Measurements from ENCODE around the gene FAIM2. TPM values are rescaled to one million over a fixed set of nuclear protein-coding genes. Genes with fewer than 3 reads are reported as not detected.

Gene FAIM2
- total and polyA plus RNA-seq, 9 of the 15 experiments (the other 6 are each of a cell fraction or from before 2014, with no cell fraction given), result 0.01 to 0.10 TPM; not detected in 7

DNA sequence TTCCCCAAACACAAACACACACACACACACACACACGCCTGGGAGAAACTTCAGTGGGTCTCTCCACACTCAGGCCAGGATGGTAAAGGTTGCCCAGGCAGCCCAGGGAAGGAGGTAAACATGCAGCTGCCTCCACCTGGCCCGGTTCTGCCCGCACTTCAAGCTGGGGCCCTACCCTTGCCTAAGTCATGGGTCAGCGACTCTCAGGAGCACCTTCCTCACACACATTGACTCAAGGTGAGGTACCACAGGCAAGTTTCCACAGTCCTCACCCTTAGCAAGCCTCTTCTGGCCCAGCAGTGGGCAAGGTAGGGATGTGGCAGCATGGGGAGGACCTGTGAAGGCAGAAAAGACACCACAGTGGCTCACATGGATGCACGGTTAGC is 14.1 kb upstream of the FAIM2 start:
- POLR2A ChIA-PET, result interaction anchor here (0.6 to 1.0 kb wide), 3 partner anchors 10 to 92 kb away, joined by 3 to 4 read pairs (median 3); no protein-coding TSS in a partner anchor
- no peaks in the 10 kb centered on the region for H3K9me1 ChIP-seq (ENCODE audit: control insufficient read depth, insufficient read depth, low read length)
- no peak overlapping the region for H3K4me2 ChIP-seq (ENCODE audit: insufficient read depth, low read length)
- H3K27me3 ChIP-seq (ENCODE audit: control insufficient read depth in 2 of 2, insufficient read depth in 2 of 2, low read length in 2 of 2), result peaks cover 5 to 29% of the 10 kb centered on the region in 2 experiments
- 11% methylated on average over 5 of the region's 5 CpGs for WGBS (ENCODE audit: insufficient coverage, low coverage, missing lambda C conversion rate)
- FAIRE-seq (no peak), ATAC-seq (no peak), DNase-seq (ENCODE audit: extremely low read depth in 1 of 4, low spot score in 3 of 4) (no peak)
- CTCF ChIA-PET (ENCODE audit: low intra/inter-chr PET ratio), result no interaction called here
- H2AFZ ChIP-seq (ENCODE audit: low read depth, low read length), result no peak overlapping the region
- in situ Hi-C loops (cut with MboI), result no loop called here
- H3K36me3 ChIP-seq (ENCODE audit: control insufficient read depth, insufficient read depth, low read length), result no peaks in the 10 kb centered on the region
- no peaks in the 10 kb centered on the region for H3K79me2 ChIP-seq (ENCODE audit: control insufficient read depth, insufficient read depth, low read length)
- H3K27ac ChIP-seq (ENCODE audit: extremely low read depth, low read depth, low read length), result no peak overlapping the region
- no peak overlapping the region for H3K4me3 ChIP-seq
- no peaks in the 10 kb centered on the region for H4K20me1 ChIP-seq (replicated peaks; ENCODE audit: control insufficient read depth, insufficient read depth, low read length)
- H3K9me3 ChIP-seq (replicated peaks; ENCODE audit: control insufficient read depth, insufficient read depth, low read depth, low read length), result no peaks in the 10 kb centered on the region
- intact Hi-C loops (cut with micrococcal nuclease), result no loop called here
- H3K9ac ChIP-seq (ENCODE audit: insufficient read depth in 1 of 2, low read depth in 2 of 2, low read length in 2 of 2), result no peak overlapping the region
- peaks cover 7% of the 10 kb centered on the region in 2 experiments; a peak in 4 of 5 replicates for H3K4me1 ChIP-seq (replicated peaks in 1 of 2; ENCODE audit: control insufficient read depth in 2 of 2, insufficient read depth in 2 of 2, low read length in 2 of 2)
- no TSS peak for BruUV-seq (replicated peaks)
- TF ChIP-seq, protein P1, sequence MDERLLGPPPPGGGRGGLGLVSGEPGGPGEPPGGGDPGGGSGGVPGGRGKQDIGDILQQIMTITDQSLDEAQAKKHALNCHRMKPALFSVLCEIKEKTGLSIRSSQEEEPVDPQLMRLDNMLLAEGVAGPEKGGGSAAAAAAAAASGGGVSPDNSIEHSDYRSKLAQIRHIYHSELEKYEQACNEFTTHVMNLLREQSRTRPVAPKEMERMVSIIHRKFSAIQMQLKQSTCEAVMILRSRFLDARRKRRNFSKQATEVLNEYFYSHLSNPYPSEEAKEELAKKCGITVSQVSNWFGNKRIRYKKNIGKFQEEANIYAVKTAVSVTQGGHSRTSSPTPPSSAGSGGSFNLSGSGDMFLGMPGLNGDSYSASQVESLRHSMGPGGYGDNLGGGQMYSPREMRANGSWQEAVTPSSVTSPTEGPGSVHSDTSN (CRISPR knock-in tag; IDR thresholded peaks at IDR 0.05; ENCODE audit: low read depth), result no peak
- TF ChIP-seq, protein P1 (tag; conservative IDR thresholded peaks at IDR 0.05; ENCODE audit: low read depth), result no peak
- TF ChIP-seq KLF10 (CRISPR knock-in tag; IDR thresholded peaks at IDR 0.05) (no peak), ZNF586 (CRISPR knock-in tag; conservative IDR thresholded peaks at IDR 0.05) (no peak)
- TF ChIP-seq, protein P2, sequence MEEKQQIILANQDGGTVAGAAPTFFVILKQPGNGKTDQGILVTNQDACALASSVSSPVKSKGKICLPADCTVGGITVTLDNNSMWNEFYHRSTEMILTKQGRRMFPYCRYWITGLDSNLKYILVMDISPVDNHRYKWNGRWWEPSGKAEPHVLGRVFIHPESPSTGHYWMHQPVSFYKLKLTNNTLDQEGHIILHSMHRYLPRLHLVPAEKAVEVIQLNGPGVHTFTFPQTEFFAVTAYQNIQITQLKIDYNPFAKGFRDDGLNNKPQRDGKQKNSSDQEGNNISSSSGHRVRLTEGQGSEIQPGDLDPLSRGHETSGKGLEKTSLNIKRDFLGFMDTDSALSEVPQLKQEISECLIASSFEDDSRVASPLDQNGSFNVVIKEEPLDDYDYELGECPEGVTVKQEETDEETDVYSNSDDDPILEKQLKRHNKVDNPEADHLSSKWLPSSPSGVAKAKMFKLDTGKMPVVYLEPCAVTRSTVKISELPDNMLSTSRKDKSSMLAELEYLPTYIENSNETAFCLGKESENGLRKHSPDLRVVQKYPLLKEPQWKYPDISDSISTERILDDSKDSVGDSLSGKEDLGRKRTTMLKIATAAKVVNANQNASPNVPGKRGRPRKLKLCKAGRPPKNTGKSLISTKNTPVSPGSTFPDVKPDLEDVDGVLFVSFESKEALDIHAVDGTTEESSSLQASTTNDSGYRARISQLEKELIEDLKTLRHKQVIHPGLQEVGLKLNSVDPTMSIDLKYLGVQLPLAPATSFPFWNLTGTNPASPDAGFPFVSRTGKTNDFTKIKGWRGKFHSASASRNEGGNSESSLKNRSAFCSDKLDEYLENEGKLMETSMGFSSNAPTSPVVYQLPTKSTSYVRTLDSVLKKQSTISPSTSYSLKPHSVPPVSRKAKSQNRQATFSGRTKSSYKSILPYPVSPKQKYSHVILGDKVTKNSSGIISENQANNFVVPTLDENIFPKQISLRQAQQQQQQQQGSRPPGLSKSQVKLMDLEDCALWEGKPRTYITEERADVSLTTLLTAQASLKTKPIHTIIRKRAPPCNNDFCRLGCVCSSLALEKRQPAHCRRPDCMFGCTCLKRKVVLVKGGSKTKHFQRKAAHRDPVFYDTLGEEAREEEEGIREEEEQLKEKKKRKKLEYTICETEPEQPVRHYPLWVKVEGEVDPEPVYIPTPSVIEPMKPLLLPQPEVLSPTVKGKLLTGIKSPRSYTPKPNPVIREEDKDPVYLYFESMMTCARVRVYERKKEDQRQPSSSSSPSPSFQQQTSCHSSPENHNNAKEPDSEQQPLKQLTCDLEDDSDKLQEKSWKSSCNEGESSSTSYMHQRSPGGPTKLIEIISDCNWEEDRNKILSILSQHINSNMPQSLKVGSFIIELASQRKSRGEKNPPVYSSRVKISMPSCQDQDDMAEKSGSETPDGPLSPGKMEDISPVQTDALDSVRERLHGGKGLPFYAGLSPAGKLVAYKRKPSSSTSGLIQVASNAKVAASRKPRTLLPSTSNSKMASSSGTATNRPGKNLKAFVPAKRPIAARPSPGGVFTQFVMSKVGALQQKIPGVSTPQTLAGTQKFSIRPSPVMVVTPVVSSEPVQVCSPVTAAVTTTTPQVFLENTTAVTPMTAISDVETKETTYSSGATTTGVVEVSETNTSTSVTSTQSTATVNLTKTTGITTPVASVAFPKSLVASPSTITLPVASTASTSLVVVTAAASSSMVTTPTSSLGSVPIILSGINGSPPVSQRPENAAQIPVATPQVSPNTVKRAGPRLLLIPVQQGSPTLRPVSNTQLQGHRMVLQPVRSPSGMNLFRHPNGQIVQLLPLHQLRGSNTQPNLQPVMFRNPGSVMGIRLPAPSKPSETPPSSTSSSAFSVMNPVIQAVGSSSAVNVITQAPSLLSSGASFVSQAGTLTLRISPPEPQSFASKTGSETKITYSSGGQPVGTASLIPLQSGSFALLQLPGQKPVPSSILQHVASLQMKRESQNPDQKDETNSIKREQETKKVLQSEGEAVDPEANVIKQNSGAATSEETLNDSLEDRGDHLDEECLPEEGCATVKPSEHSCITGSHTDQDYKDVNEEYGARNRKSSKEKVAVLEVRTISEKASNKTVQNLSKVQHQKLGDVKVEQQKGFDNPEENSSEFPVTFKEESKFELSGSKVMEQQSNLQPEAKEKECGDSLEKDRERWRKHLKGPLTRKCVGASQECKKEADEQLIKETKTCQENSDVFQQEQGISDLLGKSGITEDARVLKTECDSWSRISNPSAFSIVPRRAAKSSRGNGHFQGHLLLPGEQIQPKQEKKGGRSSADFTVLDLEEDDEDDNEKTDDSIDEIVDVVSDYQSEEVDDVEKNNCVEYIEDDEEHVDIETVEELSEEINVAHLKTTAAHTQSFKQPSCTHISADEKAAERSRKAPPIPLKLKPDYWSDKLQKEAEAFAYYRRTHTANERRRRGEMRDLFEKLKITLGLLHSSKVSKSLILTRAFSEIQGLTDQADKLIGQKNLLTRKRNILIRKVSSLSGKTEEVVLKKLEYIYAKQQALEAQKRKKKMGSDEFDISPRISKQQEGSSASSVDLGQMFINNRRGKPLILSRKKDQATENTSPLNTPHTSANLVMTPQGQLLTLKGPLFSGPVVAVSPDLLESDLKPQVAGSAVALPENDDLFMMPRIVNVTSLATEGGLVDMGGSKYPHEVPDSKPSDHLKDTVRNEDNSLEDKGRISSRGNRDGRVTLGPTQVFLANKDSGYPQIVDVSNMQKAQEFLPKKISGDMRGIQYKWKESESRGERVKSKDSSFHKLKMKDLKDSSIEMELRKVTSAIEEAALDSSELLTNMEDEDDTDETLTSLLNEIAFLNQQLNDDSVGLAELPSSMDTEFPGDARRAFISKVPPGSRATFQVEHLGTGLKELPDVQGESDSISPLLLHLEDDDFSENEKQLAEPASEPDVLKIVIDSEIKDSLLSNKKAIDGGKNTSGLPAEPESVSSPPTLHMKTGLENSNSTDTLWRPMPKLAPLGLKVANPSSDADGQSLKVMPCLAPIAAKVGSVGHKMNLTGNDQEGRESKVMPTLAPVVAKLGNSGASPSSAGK (IDR thresholded peaks at IDR 0.05), result no peak
- TF ChIP-seq, protein P3, sequence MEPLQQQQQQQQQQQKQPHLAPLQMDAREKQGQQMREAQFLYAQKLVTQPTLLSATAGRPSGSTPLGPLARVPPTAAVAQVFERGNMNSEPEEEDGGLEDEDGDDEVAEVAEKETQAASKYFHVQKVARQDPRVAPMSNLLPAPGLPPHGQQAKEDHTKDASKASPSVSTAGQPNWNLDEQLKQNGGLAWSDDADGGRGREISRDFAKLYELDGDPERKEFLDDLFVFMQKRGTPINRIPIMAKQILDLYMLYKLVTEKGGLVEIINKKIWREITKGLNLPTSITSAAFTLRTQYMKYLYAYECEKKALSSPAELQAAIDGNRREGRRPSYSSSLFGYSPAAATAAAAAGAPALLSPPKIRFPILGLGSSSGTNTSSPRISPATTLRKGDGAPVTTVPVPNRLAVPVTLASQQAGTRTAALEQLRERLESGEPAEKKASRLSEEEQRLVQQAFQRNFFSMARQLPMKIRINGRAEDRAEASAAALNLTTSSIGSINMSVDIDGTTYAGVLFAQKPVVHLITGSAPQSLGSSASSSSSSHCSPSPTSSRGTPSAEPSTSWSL (CRISPR knock-in tag; IDR thresholded peaks at IDR 0.05; ENCODE audit: borderline replicate concordance), result no peak
